ENCODE measurements around the gene NIM1K.
"Not testable (repeated sequence)": the region's sequence is repeated elsewhere in the genome, so short reads cannot be mapped to it uniquely, and the experiment has no call there.

NIM1K gene

GRCh38 chr5:43315682-43316081 is 123.7 kb downstream of the NIM1K start:
- Histone ChIP-seq H3K36me3 (peaks cover 0 to 8% (median 0%) of the 10 kb centered on the region in 11 experiments; a peak in 5 of 22 replicates), H3K9me3 (replicated peaks in 1 of 11) (peaks cover 0 to 23% (median 9%) of the 10 kb centered on the region in 11 experiments; a peak in 8 of 22 replicates), H3K27ac (no peak overlapping the region), H3K4me3 (no peak overlapping the region), H4K20me1 (peaks cover 0 to 22% (median 20%) of the 10 kb centered on the region in 11 experiments; a peak in 14 of 22 replicates), H3K9ac (no peak overlapping the region), H3K27me3 (no peaks in the 10 kb centered on the region), H3K4me2 (no peak overlapping the region), H3K4me1 (peaks cover 17 to 25% (median 21%) of the 10 kb centered on the region in 10 experiments)
- TF ChIP-seq Cebpa-rat (IDR thresholded peaks at IDR 0.05), result no peak

- no peak for TF ChIP-seq Cebpa-rat (IDR thresholded peaks at IDR 0.05)
- H3K27me3 ChIP-seq, result no peaks in the 10 kb centered on the region
- peaks cover 0 to 5% (median 0%) of the 10 kb centered on the region in 11 experiments; a peak in 1 of 22 replicates for H3K36me3 ChIP-seq
- H3K4me1 ChIP-seq, result peaks cover 12 to 20% (median 15%) of the 10 kb centered on the region in 10 experiments
- no peak overlapping the region for H3K27ac ChIP-seq
- H3K9ac ChIP-seq, result no peak overlapping the region
- peaks cover 0 to 23% (median 9%) of the 10 kb centered on the region in 11 experiments; a peak in 8 of 22 replicates for H3K9me3 ChIP-seq (replicated peaks in 1 of 11)
- H3K4me3 ChIP-seq, result no peak overlapping the region
- H4K20me1 ChIP-seq, result peaks cover 0 to 15% (median 13%) of the 10 kb centered on the region in 11 experiments; a peak in 14 of 22 replicates
- no peak overlapping the region for H3K4me2 ChIP-seq
These were observed 124.4 kb downstream of the NIM1K start for GRCh38 chr5:43316421-43316820.

DNA sequence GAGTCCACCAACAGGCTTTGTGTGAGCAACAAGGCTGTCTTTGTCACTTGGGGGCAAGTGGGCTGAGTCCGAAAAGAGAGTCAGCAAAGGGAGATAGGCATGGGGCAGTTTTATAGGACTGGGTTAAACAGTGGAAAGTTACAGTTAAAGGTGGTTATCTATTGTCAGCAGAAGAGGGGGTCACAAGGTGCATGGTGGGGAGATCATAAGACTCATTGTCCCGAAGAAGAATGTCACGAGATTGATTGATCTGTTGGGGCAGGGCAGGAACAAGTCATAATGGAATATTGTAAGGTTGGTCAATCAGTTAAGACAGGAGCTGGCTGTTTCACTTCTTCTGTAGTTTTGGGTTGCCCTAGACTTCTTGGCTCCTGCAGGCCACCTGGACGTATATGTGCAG is 128.8 kb downstream of the NIM1K start:
- H3K27ac ChIP-seq, result no peak overlapping the region
- no peak overlapping the region for H3K4me3 ChIP-seq
- no peak overlapping the region for H3K4me2 ChIP-seq
- H3K9ac ChIP-seq, result no peak overlapping the region
- no peaks in the 10 kb centered on the region for H3K4me1 ChIP-seq
- no peak for TF ChIP-seq Cebpa-rat (IDR thresholded peaks at IDR 0.05)
- no peaks in the 10 kb centered on the region for H3K27me3 ChIP-seq
- no peaks in the 10 kb centered on the region for H4K20me1 ChIP-seq
- peaks cover 0 to 7% (median 0%) of the 10 kb centered on the region in 11 experiments; a peak in 4 of 22 replicates for H3K9me3 ChIP-seq (replicated peaks in 1 of 11)
- no peaks in the 10 kb centered on the region for H3K36me3 ChIP-seq

DNA sequence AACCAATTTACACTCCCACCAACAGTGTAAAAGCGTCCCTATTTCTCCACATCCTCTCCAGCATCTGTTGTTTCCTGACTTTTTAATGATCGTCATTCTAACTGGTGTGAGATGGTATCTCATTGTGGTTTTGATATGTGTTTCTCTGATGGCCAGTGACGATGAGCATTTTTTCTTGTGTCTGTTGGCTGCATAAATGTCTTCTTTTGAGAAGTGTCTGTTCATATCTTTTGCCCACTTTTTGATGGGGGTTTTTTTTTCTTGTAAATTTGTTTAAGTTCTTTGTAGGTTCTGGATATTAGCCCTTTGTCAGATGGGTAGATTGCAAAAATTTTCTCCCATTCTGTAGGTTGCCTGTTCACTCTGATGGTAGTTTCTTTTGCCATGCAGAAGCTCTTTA is 131.5 kb downstream of the NIM1K start:
- H3K9ac ChIP-seq, H3K27ac ChIP-seq, H4K20me1 ChIP-seq, H3K36me3 ChIP-seq, H3K4me3 ChIP-seq, H3K4me1 ChIP-seq, H3K4me2 ChIP-seq, H3K27me3 ChIP-seq: not testable (repeated sequence)
- peaks cover 1 to 20% (median 4%) of the 10 kb centered on the region in 11 experiments; a peak in 18 of 22 replicates for H3K9me3 ChIP-seq (replicated peaks in 1 of 11)

- not testable (repeated sequence) for H3K9ac ChIP-seq, H3K27me3 ChIP-seq, H3K4me3 ChIP-seq, H3K4me1 ChIP-seq, H3K27ac ChIP-seq, H4K20me1 ChIP-seq, H3K4me2 ChIP-seq, H3K36me3 ChIP-seq
- peaks cover 7 to 34% (median 21%) of the 10 kb centered on the region in 11 experiments; a peak in 19 of 22 replicates for H3K9me3 ChIP-seq (replicated peaks in 1 of 11)
These were observed 133.6 kb downstream of the NIM1K start for GRCh38 chr5:43325624-43326023.
